Measurements from ENCODE around the gene LRRN2. TPM values are rescaled to one million over a fixed set of nuclear protein-coding genes. Genes with fewer than 3 reads are reported as not detected.

The LRRN2 gene
- total and polyA plus RNA-seq, 2 donors (not counting 3 experiments of a cell fraction or from before 2014, with no cell fraction given) = not detected

DNA sequence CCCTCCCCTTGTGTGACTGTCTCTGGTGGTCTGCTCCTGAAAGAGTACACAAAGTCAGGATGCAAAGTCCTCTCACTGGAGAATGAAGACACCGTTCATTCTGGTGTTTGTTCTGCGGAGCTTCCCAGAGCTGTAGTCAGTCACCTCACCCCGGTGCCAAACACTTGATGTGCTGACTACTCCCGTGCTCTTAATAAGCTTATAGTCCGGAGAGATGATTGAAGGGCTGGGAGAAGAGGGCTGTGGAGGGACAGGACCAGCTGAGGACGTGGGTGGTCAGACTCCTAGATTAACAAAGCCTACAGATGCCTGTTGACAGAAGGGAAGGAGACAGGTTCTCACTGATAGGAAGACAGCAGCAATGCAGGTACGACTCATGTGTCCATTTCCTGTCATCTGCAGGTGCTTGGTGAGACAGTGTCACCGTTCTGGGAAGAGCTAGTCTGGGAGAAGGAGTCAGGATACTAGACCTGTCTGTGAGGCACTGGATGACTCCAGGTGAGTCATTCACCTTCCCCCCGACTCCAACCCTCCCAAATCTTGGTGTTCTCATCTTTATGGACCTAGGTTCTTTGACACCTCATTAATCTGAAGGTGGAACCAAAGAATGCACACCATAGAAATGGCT is 40.4 kb upstream of the LRRN2 start:
- H3K9ac ChIP-seq (replicated peaks; ENCODE audit: extremely low read depth, insufficient read depth, low read length) = no peak overlapping the region
- H3K27ac ChIP-seq (ENCODE audit: insufficient read depth, low read depth, low read length) = no peak overlapping the region
- intact Hi-C loops (cut with micrococcal nuclease) (no loop called here), dilution Hi-C loops (cut with MboI; ENCODE audit: extremely low pct_ligation_motif_present, low sequenced_read_pairs) (no loop called here)
- DNase-seq (ENCODE audit: low read depth, low spot score) (no peak), FAIRE-seq (no peak)
- H2AFZ ChIP-seq (ENCODE audit: low read depth, low read length) = no peak overlapping the region
- ChIA-PET POLR2A (no interaction called here), CTCF (interaction anchor here (2.6 to 3.0 kb wide), 2 partner anchors 20 to 81 kb away, joined by 8 to 15 read pairs; no protein-coding TSS in a partner anchor)
- no TSS peak for BruUV-seq (replicated peaks)
- TF ChIP-seq FOS (IDR thresholded peaks at IDR 0.05; ENCODE audit: borderline replicate concordance, insufficient read depth, low read length) (no peak), POLR2AphosphoS5 (IDR thresholded peaks at IDR 0.05; ENCODE audit: insufficient read depth, low read depth, low read length) (no peak), GATA2 (IDR thresholded peaks at IDR 0.05; ENCODE audit: insufficient read depth, insufficient read length, low read depth, low read length) (no peak), MYC (IDR thresholded peaks at IDR 0.05; ENCODE audit: low read depth, low read length) (no peak), JUN (IDR thresholded peaks at IDR 0.05; ENCODE audit: borderline replicate concordance, insufficient read depth, insufficient read length, low read depth) (no peak), EZH2 (IDR thresholded peaks at IDR 0.05; ENCODE audit: borderline replicate concordance, low read depth, low read length, severe bottlenecking) (no peak), POLR2A (IDR thresholded peaks at IDR 0.05; ENCODE audit: low read depth, low read length) (no peak)
- TF ChIP-seq, protein P1, sequence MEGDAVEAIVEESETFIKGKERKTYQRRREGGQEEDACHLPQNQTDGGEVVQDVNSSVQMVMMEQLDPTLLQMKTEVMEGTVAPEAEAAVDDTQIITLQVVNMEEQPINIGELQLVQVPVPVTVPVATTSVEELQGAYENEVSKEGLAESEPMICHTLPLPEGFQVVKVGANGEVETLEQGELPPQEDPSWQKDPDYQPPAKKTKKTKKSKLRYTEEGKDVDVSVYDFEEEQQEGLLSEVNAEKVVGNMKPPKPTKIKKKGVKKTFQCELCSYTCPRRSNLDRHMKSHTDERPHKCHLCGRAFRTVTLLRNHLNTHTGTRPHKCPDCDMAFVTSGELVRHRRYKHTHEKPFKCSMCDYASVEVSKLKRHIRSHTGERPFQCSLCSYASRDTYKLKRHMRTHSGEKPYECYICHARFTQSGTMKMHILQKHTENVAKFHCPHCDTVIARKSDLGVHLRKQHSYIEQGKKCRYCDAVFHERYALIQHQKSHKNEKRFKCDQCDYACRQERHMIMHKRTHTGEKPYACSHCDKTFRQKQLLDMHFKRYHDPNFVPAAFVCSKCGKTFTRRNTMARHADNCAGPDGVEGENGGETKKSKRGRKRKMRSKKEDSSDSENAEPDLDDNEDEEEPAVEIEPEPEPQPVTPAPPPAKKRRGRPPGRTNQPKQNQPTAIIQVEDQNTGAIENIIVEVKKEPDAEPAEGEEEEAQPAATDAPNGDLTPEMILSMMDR (IDR thresholded peaks at IDR 0.05; ENCODE audit: extremely low read depth in 1 of 2, insufficient read depth in 1 of 2, low read depth in 1 of 2, low read length in 2 of 2) = no peak
- TF ChIP-seq, protein P2, sequence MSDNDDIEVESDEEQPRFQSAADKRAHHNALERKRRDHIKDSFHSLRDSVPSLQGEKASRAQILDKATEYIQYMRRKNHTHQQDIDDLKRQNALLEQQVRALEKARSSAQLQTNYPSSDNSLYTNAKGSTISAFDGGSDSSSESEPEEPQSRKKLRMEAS (IDR thresholded peaks at IDR 0.05; ENCODE audit: insufficient read depth, insufficient read length) = no peak
- H4K20me1 ChIP-seq (replicated peaks; ENCODE audit: control insufficient read depth, extremely low read depth, insufficient read depth, low read length) = no peaks in the 10 kb centered on the region
- no peaks in the 10 kb centered on the region for H3K9me3 ChIP-seq (replicated peaks; ENCODE audit: control insufficient read depth, insufficient read depth, low read length)
- H3K4me3 ChIP-seq (replicated peaks in 1 of 3; ENCODE audit: insufficient read depth in 1 of 3, low read depth in 1 of 3, low read length in 3 of 3) = no peak overlapping the region
- no peak overlapping the region for H3K4me2 ChIP-seq (ENCODE audit: insufficient read depth, low read length)
- no peaks in the 10 kb centered on the region for H3K79me2 ChIP-seq (ENCODE audit: control insufficient read depth, insufficient read depth, low read length)
- H3K4me1 ChIP-seq (ENCODE audit: control insufficient read depth, extremely low read depth, insufficient read depth, low read length) = no peaks in the 10 kb centered on the region
- H3K36me3 ChIP-seq (ENCODE audit: control insufficient read depth in 2 of 2, extremely low read depth in 1 of 2, insufficient read depth in 2 of 2, low read length in 2 of 2) = no peaks in the 10 kb centered on the region
- peaks cover 2 to 4% of the 10 kb centered on the region in 2 experiments for H3K27me3 ChIP-seq (ENCODE audit: control insufficient read depth in 2 of 2, insufficient read depth in 2 of 2, low read length in 2 of 2)
- H3K9me1 ChIP-seq (replicated peaks; ENCODE audit: control insufficient read depth, extremely low read depth, insufficient read depth, low read length) = no peaks in the 10 kb centered on the region
